IMR-90 (cell line): ENCODE measurements around the gene PLEKHG2. TPM values are rescaled to one million over a fixed set of nuclear protein-coding genes. Genes with fewer than 3 reads are reported as not detected.
A peak's percentile ranks its signal among the peaks of the same experiment; 100 is the strongest.

ENCODE experiments used
- ATAC-seq: fragments of 200-7000 bp; cut with Tn5 transposase; 2 replicates; pipeline ENCODE4 v1.9.1; 2020; ENCODE audit warnings: low read depth, mild to moderate bottlenecking, moderate library complexity
- BruUV-seq: library from RNA; stranded (reverse); fragments of 400-500 nt; replicated peaks from 2 replicates; lab custom pipeline; 2021; lab: Mats Ljungman, UMichigan
- CTCF ChIA-PET: fragments of 300-600 bp; formaldehyde crosslinking; extraction: SDS; loops from one replicate; lab custom pipeline; 2021; ENCODE audit warnings: antibody characterized with exemption; lab: Yijun Ruan, JAX
- POLR2A ChIA-PET: fragments of 300-600 bp; sonication (Branson Sonifier 250); formaldehyde crosslinking; loops from one replicate; lab custom pipeline; 2022; ENCODE audit warnings: antibody characterized with exemption; ENCODE audit not compliant: unreplicated experiment; lab: Charles Lee
- DNase-seq: peaks from one replicate; pipeline ENCODE4 v3.0.0; 2013
- H2AFZ ChIP-seq: replicated peaks from 2 replicates; pipeline ENCODE3; 2013; ENCODE audit warnings: low read length, mild to moderate bottlenecking; ENCODE audit not compliant: poor library complexity
- H2AK5ac ChIP-seq: 2 replicates; pipeline ENCODE4 v1.6.1; 2013; ENCODE audit warnings: low read depth, low read length, inconsistent platforms
- H2AK9ac ChIP-seq: replicated peaks from 2 replicates; pipeline ENCODE3; 2013; ENCODE audit warnings: mild to moderate bottlenecking, low read depth, low read length, moderate library complexity; ENCODE audit not compliant: poor library complexity
- H2BK120ac ChIP-seq: 2 replicates; pipeline ENCODE4 v1.6.1; 2013; ENCODE audit warnings: low read depth, low read length, inconsistent platforms
- H2BK15ac ChIP-seq: 3 replicates; pipeline ENCODE4 v1.6.1; 2013; ENCODE audit warnings: low read depth, low read length, inconsistent platforms
- H2BK20ac ChIP-seq: 2 replicates; pipeline ENCODE4 v1.6.1; 2013; ENCODE audit warnings: low read depth, mild to moderate bottlenecking, inconsistent platforms, low read length, moderate library complexity
- H2BK5ac ChIP-seq: 2 replicates; pipeline ENCODE4 v1.6.1; 2013; ENCODE audit warnings: mild to moderate bottlenecking, low read depth, low read length, inconsistent platforms; ENCODE audit not compliant: poor library complexity, severe bottlenecking
- H3K14ac ChIP-seq: replicated peaks from 2 replicates; pipeline ENCODE4 v1.6.1; 2013; ENCODE audit warnings: low read depth, low read length, inconsistent platforms
- H3K18ac ChIP-seq: 2 replicates; pipeline ENCODE4 v1.6.1; 2013; ENCODE audit warnings: low read depth, low read length, control low read depth
- H3K23ac ChIP-seq: 2 replicates; pipeline ENCODE4 v1.6.1; 2013; ENCODE audit warnings: low read depth, low read length, inconsistent platforms
- H3K27ac ChIP-seq: 2 replicates; pipeline ENCODE4 v1.5.1; 2013; ENCODE audit warnings: mild to moderate bottlenecking, control low read depth, low read length; ENCODE audit not compliant: insufficient read depth
- H3K27me3 ChIP-seq: 2 replicates; pipeline ENCODE4 v1.6.1; 2013; ENCODE audit warnings: low read length; ENCODE audit not compliant: control insufficient read depth, insufficient read depth
- H3K36me3 ChIP-seq: 2 replicates; pipeline ENCODE4 v1.6.1; 2013; ENCODE audit warnings: low read length, mixed read lengths; ENCODE audit not compliant: control insufficient read depth, insufficient read depth
- H3K4ac ChIP-seq: 2 replicates; pipeline ENCODE4 v1.6.1; 2013; ENCODE audit warnings: low read depth, low read length, inconsistent platforms
- H3K4me1 ChIP-seq: 2 replicates; pipeline ENCODE4 v1.6.1; 2013; ENCODE audit warnings: low read length, mixed read lengths; ENCODE audit not compliant: control insufficient read depth, insufficient read depth
- H3K4me2 ChIP-seq: 2 replicates; pipeline ENCODE4 v1.6.1; 2013; ENCODE audit warnings: low read depth, mild to moderate bottlenecking, control low read depth, low read length, moderate library complexity
- H3K4me3 ChIP-seq: 2 replicates; pipeline ENCODE4 v1.5.1; 2013; ENCODE audit warnings: low read depth, mild to moderate bottlenecking, control low read depth, low read length, moderate library complexity; ENCODE audit not compliant: insufficient read depth
- H3K56ac ChIP-seq: 2 replicates; pipeline ENCODE4 v1.6.1; 2013; ENCODE audit warnings: low read length, inconsistent platforms; ENCODE audit not compliant: insufficient read depth; ENCODE audit errors: extremely low read depth
- H3K79me1 ChIP-seq, 2 experiments: 2 replicates each; pipeline ENCODE4 v1.6.1; 2013; ENCODE audit warnings: low read length in 2 of 2, inconsistent platforms in 1 of 2, low read depth in 1 of 2
- H3K9ac ChIP-seq: 2 replicates; pipeline ENCODE4 v1.6.1; 2013; ENCODE audit warnings: low read depth, low read length, control low read depth
- H3K9me1 ChIP-seq: 2 replicates; pipeline ENCODE4 v1.6.1; 2013; ENCODE audit warnings: low read length, inconsistent platforms; ENCODE audit not compliant: insufficient read depth
- H3K9me3 ChIP-seq: 2 replicates; pipeline ENCODE4 v1.6.1; 2013; ENCODE audit warnings: low read length; ENCODE audit not compliant: control insufficient read depth, insufficient read depth
- H4K20me1 ChIP-seq: 2 replicates; pipeline ENCODE4 v1.6.1; 2013; ENCODE audit warnings: low read length, inconsistent platforms; ENCODE audit not compliant: insufficient read depth
- H4K5ac ChIP-seq: 2 replicates; pipeline ENCODE4 v1.6.1; 2013; ENCODE audit warnings: mild to moderate bottlenecking, low read depth, low read length, control low read depth
- H4K8ac ChIP-seq, 2 experiments: 2 replicates each; pipeline ENCODE4 v1.6.1; 2013; ENCODE audit warnings: low read depth in 2 of 2, low read length in 2 of 2, control low read depth in 1 of 2, inconsistent platforms in 1 of 2
- H4K91ac ChIP-seq: 2 replicates; pipeline ENCODE4 v1.6.1; 2013; ENCODE audit warnings: low read depth, low read length, inconsistent platforms; ENCODE audit not compliant: insufficient read depth
- BHLHE40 ChIP-seq: fragments of 150-350 bp; IDR thresholded peaks from 2 replicates; pipeline ENCODE4 v1.6.1; 2016; ENCODE audit warnings: mild to moderate bottlenecking, low read depth, low read length
- CHD1 ChIP-seq: IDR thresholded peaks from 2 replicates; pipeline ENCODE4 v1.6.1; 2012; ENCODE audit warnings: low read depth, low read length, improper control_type of control experiment
- FOS ChIP-seq: fragments of 150-350 bp; IDR thresholded peaks from 2 replicates; pipeline ENCODE4 v1.6.1; 2016; ENCODE audit warnings: low read depth, low read length
- MAZ ChIP-seq: IDR thresholded peaks from 2 replicates; pipeline ENCODE4 v1.6.1; 2012; ENCODE audit warnings: low read depth, mild to moderate bottlenecking, low read length, improper control_type of control experiment, moderate library complexity, borderline replicate concordance
- MXI1 ChIP-seq: IDR thresholded peaks from 2 replicates; pipeline ENCODE4 v1.6.1; 2012; ENCODE audit warnings: low read depth, mild to moderate bottlenecking, low read length, moderate library complexity, borderline replicate concordance
- POLR2A ChIP-seq: IDR thresholded peaks from 2 replicates; pipeline ENCODE4 v1.6.1; 2012; ENCODE audit warnings: mild to moderate bottlenecking, low read depth, low read length
- RCOR1 ChIP-seq: IDR thresholded peaks from 2 replicates; pipeline ENCODE4 v1.6.1; 2012; ENCODE audit warnings: mild to moderate bottlenecking, low read length, improper control_type of control experiment; ENCODE audit not compliant: insufficient replicate concordance
- USF2 ChIP-seq: fragments of 150-350 bp; IDR thresholded peaks from 2 replicates; pipeline ENCODE4 v1.6.1; 2017; ENCODE audit warnings: mild to moderate bottlenecking, antibody characterized with exemption, low read length, low read depth
- WGBS, 2 experiments: methylation state at CpG; one replicate each; pipeline versions ENCODE4 v1.1.5 to v1.1.7; 2013; ENCODE audit warnings: missing lambda C conversion rate in 2 of 2; ENCODE audit not compliant: insufficient read length in 1 of 2; ENCODE audit errors: extremely low coverage in 2 of 2; 5-methylcytosine and 5-hydroxymethylcytosine counted together
- dilution Hi-C: fragments of 300-500 bp; cut with HindIII; formaldehyde crosslinking; loops from one replicate; pipeline ENCODE4 v1.14.3; 2018; ENCODE audit warnings: low sequenced_read_pairs; ENCODE audit not compliant: unreplicated experiment
- in situ Hi-C: fragments of 300-500 bp; cut with MboI; formaldehyde crosslinking; loops from 3 replicates; pipeline ENCODE4 v1.14.3; 2019; ENCODE audit warnings: low sequenced_read_pairs, inconsistent platforms, mixed read lengths
- intact Hi-C: fragments of 100-400 bp; cut with micrococcal nuclease; formaldehyde crosslinking; loops from 2 replicates; pipeline ENCODE4 v1.10.0; 2022
- polyA plus RNA-seq, 3 experiments: library from polyadenylated mRNA; depleted of rRNA; stranded (reverse); fragments of >200 nt; gene quantifications; 2 replicates each; pipeline ENCODE4 v1.2.3, GENCODE V29; 2012; ENCODE audit warnings: low replicate concordance in 1 of 3
- total RNA-seq: library from RNA; depleted of rRNA; stranded (reverse); fragments of >200 nt; gene quantifications from 2 replicates; pipeline ENCODE4 v1.2.3, GENCODE V29; 2012

Gene PLEKHG2
- total and polyA plus RNA-seq, 2 of the 4 experiments (the other 2 are of a cell fraction), result 6.5 to 28.3 TPM

GRCh38 chr19:39410017-39410830 is 2.2 kb upstream of the PLEKHG2 start:
- peak overlapping the region; percentile 81 for H3K4me2 ChIP-seq
- peak overlapping the region; percentile 87 for H4K5ac ChIP-seq
- intact Hi-C loops (no loop called here), in situ Hi-C loops (no loop called here), dilution Hi-C loops (no loop called here)
- H2BK120ac ChIP-seq, result peak overlapping the region; percentile 84
- peak overlapping the region; percentile 84; the same call in 1 of the 3 replicates for H2BK15ac ChIP-seq
- peak overlapping the region; percentile 83 for H3K18ac ChIP-seq
- H2AK9ac ChIP-seq, result peak overlapping the region; percentile 85
- peak overlapping the region; percentile 58 for H2AFZ ChIP-seq
- H3K27ac ChIP-seq, result peak overlapping the region; percentile 97
- H3K23ac ChIP-seq, result peak overlapping the region; percentile 95
- WGBS, 2 experiments, result 11% methylated on average over 5 of the region's 35 CpGs; no CpG with 5 or more reads in 1 of the 2 experiments
- peak overlapping the region; percentile 94 to 95 for H4K8ac ChIP-seq
- TF ChIP-seq BHLHE40, result 0 out of 2 replicates have a peak, but pooled peaks have one; percentile 0
- no peak for TF ChIP-seq MXI1
- no peak for TF ChIP-seq RCOR1
- TF ChIP-seq USF2, result peak; percentile 0; the same call in 1 of the 2 replicates
- TF ChIP-seq MAZ, result peak; percentile 41
- no peak for TF ChIP-seq FOS
- peak; percentile 71 for TF ChIP-seq POLR2A
- no peak; the same call in 1 of the 2 replicates for TF ChIP-seq CHD1
- H3K9ac ChIP-seq, result peak overlapping the region; percentile 92
- ChIA-PET POLR2A (no interaction called here), CTCF (no interaction called here)
- H3K56ac ChIP-seq, result peak overlapping the region; percentile 98
- H3K79me1 ChIP-seq, result peaks cover 6 to 45% of the 10 kb centered on the region in 2 experiments; a peak in 3 of 4 replicates
- H3K36me3 ChIP-seq, result peaks cover 17% of the 10 kb centered on the region
- H3K27me3 ChIP-seq, result no peaks in the 10 kb centered on the region
- peak overlapping the region; percentile 98 for H3K4ac ChIP-seq
- H3K14ac ChIP-seq, result peak overlapping the region; percentile 99
- BruUV-seq, result no TSS peak
- DNase-seq (no peak), ATAC-seq (peak; percentile 6)
- H2BK20ac ChIP-seq, result peak overlapping the region; percentile 55; the same call in 1 of the 2 replicates
- H2AK5ac ChIP-seq, result peak overlapping the region; percentile 98
- H4K91ac ChIP-seq, result peak overlapping the region; percentile 98
- H4K20me1 ChIP-seq, result peaks cover 43% of the 10 kb centered on the region
- H3K9me1 ChIP-seq, result peaks cover 3% of the 10 kb centered on the region; the same call in 1 of the 2 replicates
- H2BK5ac ChIP-seq, result peak overlapping the region; percentile 85
- peak overlapping the region; percentile 58 for H3K4me3 ChIP-seq
- H3K4me1 ChIP-seq, result peaks cover 24% of the 10 kb centered on the region
- H3K9me3 ChIP-seq, result no peaks in the 10 kb centered on the region
